ENCODE measurements around the gene LARGE1.

The LARGE1 gene

DNA sequence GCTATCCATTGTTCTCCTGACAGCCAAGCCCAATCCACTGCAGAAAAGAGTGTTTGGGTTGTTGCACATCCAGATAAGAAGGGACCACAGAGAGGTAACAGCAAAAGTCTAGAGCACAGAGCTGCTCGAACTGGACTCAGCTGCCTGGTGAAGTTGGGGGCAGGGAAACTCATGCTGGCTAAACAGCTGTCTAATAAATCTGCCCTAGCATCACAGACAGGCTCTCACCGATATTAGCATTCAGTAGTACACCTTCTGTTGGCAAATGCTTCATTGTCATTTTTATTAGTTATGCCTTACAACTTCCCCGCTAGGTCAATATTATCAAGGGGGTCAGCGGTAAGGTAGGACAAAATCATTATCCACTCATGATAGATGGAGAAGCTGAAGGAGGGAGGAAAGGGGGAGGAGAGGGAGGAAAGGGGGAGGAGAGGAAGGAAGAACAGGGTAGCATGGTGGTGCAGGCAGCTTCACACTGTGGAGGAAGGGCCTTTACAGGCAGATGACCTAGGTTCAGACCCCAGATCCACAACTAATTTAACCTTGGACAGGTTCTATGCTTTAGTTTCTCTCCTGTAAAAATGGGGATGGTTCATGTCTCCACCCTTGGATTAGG, 102.7 kb downstream of the LARGE1 start:
- DNase-seq = peak; percentile 34

DNA sequence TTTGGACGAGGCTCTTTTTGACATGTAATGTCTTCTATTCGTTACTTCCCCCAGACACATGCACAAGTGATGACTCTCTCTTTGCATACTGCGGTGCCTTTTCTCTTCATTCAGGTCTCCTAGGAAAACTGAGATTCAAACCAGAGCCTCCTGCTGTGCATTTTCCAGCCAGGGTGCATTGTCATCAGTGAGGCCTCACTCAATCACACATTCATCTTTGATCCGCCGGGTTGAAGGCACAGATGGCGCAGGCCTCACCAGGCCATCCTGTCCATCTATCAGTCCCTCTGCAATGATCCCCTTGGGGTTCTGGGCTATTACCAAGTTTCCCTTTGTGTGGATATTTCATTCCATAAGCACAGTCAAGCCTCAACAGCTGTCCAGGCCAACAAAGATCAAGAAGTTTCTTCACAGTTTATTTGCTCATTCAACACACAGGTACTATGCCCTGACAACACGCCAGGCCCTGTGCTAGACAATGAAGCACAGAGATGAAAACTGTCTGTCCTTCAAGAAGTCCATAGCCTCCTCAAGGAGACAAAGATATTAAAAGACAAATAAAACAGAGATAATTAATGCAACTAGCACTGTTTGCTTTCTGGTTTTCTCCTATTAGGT, 107.8 kb downstream of the LARGE1 start:
- DNase-seq = peak; percentile 6

DNA sequence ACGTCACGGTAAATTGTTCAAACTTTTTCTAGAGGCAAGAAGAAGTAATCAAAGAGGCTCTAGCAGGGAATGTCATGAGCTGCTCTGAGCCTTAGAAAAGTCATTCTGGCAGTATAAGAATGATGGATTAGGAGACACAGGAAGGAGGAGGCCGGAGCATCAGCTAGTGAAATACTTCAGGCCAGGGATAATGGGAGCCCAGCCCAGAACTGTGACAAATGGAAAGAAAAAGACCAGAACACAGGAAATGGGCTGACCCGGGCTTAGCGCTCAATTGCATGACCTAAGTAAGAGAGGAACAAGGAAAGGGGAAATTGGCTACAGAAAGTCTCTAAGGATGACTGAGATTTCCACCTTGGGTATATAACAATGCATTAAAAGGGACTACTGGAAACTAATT, 108.6 kb downstream of the LARGE1 start:
- peak; percentile 10 for DNase-seq

DNA sequence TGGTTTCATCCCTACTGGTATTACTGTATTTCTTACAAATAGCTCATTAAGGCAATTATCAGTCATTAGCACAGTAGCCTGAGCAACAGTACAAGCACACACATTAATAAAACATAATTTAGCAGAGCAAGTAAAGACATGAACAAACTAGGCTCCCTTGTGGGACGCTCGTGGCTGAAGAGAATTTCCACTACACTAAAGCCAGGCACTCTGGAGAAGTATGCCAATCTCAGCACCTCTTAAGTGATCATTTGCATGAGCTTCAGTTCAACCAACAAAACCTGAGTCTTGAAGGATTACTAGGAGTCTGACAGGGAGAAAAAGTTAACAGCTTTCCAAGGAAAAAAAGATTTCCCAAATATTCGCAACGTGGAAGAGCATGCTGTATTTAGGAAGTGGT, 109.1 kb downstream of the LARGE1 start:
- peak; percentile 4 for DNase-seq

- DNase-seq = no peak
Observed at GRCh38 chr22:33807470-33807869, 112.8 kb downstream of the LARGE1 start.

GRCh38 chr22:33806191-33806590, 114.1 kb downstream of the LARGE1 start:
- DNase-seq = no peak

DNA sequence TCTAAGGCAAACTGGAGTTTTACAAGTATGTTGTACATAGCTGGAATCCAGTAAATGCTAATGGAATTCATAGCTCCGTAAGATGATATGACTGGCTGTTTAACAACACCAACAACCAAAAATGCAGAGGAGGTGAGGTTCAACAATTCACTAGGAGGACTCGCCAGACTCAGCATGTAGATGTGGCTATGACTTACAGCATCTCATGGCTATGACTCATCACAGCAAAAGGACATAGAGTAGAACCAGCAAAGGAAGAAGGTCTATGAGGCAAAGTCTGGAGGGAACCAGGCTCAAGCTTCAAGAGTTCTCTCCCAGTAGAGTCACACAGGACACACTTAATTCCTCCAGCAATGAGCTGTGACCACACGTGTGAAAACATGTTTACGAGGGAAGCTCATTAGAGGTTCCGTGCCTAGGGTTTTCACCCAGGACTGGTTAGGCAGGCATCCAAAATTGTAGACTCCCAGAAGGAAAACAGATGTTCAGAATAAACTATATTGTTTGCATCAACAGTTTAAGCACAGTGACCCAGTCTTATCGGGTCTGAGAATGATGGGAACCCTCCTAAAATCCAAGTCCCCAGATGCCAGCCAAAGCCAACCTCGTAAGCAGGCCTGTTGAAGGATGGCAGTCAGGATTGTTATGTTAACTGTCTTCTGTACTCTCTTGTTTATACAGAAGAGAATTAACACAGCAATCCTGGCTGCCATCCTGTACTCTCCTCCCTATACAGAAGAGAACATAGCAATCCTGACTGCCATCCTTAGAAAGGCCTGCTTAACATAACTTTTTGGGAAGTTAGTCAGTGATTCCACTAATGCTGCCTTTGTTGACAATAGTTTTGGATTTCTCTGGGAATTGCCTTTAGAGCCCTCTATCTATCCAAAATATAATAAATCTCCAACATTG, 116.6 kb downstream of the LARGE1 start:
- DNase-seq = no peak

GRCh38 chr22:33798401-33798800, 121.9 kb downstream of the LARGE1 start:
- DNase-seq = no peak

GRCh38 chr22:33796494-33796893, 123.8 kb downstream of the LARGE1 start:
- no peak for DNase-seq

- DNase-seq = no peak
Observed at GRCh38 chr22:33793475-33793874, 126.8 kb downstream of the LARGE1 start.

GRCh38 chr22:33792832-33793231, 127.4 kb downstream of the LARGE1 start:
- no peak for DNase-seq

GRCh38 chr22:33789690-33790253, 130.5 kb downstream of the LARGE1 start:
- DNase-seq = no peak

GRCh38 chr22:33788927-33789326, 131.3 kb downstream of the LARGE1 start:
- no peak for DNase-seq

DNA sequence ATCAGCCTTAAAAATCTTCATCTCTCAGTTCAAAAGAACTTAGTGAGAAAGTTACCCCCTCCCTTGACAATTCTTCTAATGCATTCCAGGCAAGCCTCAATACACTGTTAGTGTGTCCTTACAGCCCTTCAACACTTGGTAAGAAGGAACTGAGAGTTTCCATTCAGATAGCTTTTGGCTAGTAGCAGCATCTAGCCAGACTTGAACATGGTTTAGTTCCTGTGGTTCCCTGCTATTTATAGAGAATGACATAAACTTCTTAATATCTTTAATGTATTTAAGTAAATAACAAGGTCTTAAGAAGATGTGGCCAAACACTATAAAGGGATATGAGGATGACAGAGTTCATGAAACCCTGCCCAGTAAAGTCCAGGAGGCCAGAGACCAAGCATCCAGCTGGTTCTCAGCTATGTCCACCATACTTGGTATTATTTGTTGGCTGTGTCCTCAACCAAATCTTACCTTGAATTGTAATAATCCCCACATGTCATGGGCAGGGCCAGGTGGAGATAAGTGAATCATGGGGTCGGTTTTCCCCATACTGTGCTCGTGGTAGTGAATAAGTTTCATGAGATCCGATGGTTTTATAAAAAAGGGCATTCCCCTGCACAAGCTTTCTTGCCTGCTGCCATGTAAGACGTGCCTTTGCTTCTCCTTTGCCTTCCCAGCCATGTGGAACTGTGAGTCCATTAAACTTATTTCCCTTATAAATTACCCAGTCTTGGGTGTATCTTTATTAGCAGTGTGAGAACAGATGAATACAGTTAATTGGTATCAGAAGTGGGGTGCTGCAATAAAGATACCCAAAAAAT, 132.4 kb downstream of the LARGE1 start:
- DNase-seq = no peak

GRCh38 chr22:33786149-33786548, 134.1 kb downstream of the LARGE1 start:
- no peak for DNase-seq

DNA sequence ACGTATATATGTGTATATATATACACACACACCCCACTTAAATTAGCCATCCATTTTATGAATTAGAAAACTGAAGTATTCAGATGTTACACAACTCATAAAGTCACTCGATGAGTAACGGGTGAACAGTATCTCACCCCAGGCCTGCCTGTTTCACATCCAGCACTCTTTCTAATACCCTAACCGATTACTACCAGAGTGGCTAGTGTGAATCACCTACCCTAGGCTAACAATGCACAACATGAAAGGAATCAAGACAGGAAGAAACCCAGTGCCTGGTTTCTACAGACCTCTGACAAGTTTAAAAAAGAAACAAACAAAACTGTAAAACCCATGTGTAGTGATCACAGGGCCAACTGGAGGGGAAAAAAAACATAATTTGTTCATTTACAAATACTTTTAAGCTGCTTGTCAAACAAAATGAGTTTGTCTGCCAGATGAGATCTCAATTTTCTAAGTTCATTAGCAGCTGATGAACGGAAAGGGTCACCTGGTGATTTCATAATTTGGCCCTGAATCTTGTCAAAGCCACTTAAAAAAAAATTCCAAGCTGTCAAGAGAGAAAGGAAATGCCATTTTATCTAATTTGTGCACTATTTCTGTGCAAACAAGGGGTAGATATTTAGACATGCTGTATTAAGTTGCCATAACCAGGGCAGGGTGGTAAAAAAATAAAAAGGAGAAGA, 134.8 kb downstream of the LARGE1 start:
- peak; percentile 17 for DNase-seq

GRCh38 chr22:33781411-33781810, 138.9 kb downstream of the LARGE1 start:
- peak; percentile 40 for DNase-seq

- no peak for DNase-seq
Observed at GRCh38 chr22:33780531-33781136, 139.6 kb downstream of the LARGE1 start.

- no peak for DNase-seq
Observed at GRCh38 chr22:33779243-33779642, 141.0 kb downstream of the LARGE1 start.

GRCh38 chr22:33776491-33776890, 143.8 kb downstream of the LARGE1 start:
- DNase-seq = no peak

DNA sequence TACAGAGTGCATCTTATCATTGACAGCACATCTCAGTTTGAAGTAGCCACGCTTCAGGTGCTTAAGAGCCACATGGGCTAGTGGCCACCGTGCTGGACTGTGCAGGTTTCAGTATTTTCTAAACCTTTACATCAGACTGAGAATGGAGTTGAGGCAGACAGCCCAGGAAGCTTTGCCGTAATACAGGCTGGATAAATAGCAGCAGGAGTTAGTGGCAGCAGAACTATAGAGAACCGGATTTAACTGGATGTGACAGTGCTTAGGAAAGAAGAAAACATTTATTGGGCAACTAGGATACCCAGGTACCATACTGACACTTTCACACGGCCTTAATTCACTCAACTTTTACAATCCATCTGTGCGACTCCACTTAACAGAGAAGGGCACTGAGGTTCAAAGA, 145.5 kb downstream of the LARGE1 start:
- no peak for DNase-seq

DNA sequence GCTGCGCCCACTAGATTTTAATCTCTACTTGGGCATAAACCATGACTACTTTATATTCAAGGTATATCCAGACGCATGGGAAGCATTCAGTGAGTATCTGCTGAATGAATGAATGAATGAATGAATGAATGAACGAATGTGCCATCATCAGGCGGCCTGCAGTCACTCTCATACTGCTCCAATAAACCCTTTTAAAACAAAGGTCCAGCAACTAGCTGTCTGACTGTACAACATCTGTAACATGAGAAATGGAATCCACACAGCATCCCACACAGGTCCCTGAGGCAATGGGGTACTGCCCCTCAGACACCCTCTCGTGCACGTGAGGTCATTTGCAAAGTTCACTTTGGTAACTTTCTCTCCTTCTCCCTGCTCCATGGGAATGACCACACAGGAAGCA, 147.5 kb downstream of the LARGE1 start:
- DNase-seq = no peak

All from eye (tissue), 1 donor.